Prostate gland (tissue), 2 donors: ENCODE measurements around the gene GNA12. TPM values are rescaled to one million over a fixed set of nuclear protein-coding genes. Genes with fewer than 3 reads are reported as not detected.

ENCODE experiments used
- DNase-seq: peaks from one replicate; pipeline ENCODE4 v3.0.0-alpha.2; 2019; ENCODE audit warnings: low spot score
- H3K27ac ChIP-seq, 2 donors: fragments of 200-600 bp; sonication (generic); 2 replicates each; pipeline ENCODE4 v1.5.1; 2017 to 2019
- H3K27me3 ChIP-seq: fragments of 200-600 bp; sonication (generic); replicated peaks from 2 replicates; pipeline ENCODE4 v1.5.1; 2019; ENCODE audit not compliant: insufficient read depth
- H3K36me3 ChIP-seq, 2 donors: fragments of 200-600 bp; sonication (generic); 1 replicate in 1 of 2; 2 replicates in 1 of 2; pipeline versions ENCODE4 v1.5.1 to v1.8.1; 2017 to 2019
- H3K4me1 ChIP-seq: fragments of 200-600 bp; sonication (generic); replicated peaks from 2 replicates; pipeline ENCODE4 v1.5.1; 2019
- H3K4me3 ChIP-seq, 2 donors: fragments of 200-600 bp; sonication (generic); 2 replicates each; pipeline ENCODE4 v1.5.1; 2017 to 2019
- H3K9me3 ChIP-seq: fragments of 200-600 bp; sonication (generic); 2 replicates; pipeline ENCODE4 v1.5.1; 2017
- POLR2A ChIP-seq: fragments of 450-650 bp; IDR thresholded peaks from one replicate; pipeline ENCODE4 v1.6.1; 2016; ENCODE audit warnings: antibody characterized with exemption, mild to moderate bottlenecking
- POLR2AphosphoS5 ChIP-seq: sonication (generic); formaldehyde crosslinking; IDR thresholded peaks from one replicate; pipeline ENCODE4 v1.6.1; 2017; ENCODE audit warnings: antibody characterized with exemption
- WGBS: methylation state at CpG from one replicate; pipeline ENCODE4 v1.1.5; 2018; 5-methylcytosine and 5-hydroxymethylcytosine counted together
- intact Hi-C: fragments of 100-400 bp; cut with DNase I; formaldehyde crosslinking; loops from one replicate; pipeline ENCODE4 v1.14.2; 2022
- total RNA-seq, 2 donors: library from RNA; depleted of rRNA; stranded (reverse); fragments of >200 nt; gene quantifications; one replicate each; pipeline ENCODE4 v1.1.0, GENCODE V29; 2016
- TF ChIP-seq, protein P1 (sequence below), 4 experiments: fragments of 200-600 bp in 2 of 4; fragments of 450-650 bp in 2 of 4; sonication (generic) in 2 of 4; IDR thresholded peaks; 1 replicate in 3 of 4; 2 replicates in 1 of 4; pipeline ENCODE4 v1.5.1; 2016 to 2019; ENCODE audit warnings: antibody characterized with exemption in 4 of 4, mild to moderate bottlenecking in 2 of 4, moderate library complexity in 2 of 4

GNA12 gene
- total RNA-seq, 2 donors from 2014 or later = 22.6 to 102 TPM

DNA sequence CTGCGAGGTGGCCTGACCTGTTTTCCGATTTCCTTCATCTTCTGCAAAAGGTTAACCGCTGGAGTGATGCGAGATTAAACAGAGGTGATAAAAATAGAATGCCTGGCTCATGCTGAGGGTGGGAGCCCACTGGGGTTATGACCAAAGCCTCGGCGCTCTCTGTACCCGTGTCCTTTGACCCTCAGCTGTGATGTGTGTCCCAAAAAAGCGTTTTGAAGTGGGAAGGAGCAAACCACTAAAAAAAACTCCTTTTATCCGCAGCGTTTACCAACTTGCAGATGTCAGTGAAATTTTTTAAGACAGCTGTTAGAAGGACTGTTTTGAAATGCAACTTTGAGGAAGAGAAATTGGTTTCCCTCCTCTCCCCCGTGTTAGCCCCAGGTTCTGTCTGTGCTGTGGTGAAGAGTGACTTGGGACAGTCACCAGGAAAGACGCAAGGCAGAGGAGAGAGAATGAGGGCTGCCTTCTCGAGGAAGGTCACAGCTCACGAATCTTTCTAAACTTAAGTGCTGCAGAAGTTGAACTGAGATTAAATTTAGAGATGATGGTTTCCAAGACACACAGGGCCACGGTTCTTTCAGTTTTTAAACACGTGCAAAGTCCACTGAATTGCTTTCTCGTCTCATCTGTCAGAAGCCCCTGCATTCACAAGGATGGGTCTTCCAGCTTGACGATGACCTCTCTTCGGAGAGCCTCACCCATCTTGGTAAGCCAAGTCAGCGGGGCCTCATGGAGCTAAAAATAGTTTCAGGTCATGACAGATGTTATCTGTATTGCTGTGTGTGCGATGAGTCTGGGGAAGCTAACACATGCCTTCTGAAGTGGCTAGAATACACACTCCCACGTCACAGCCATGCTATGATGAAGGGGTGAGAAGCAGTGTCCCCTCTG lies 128.5 kb downstream of the GNA12 start:
- intact Hi-C loops = loop anchor here (5.0 kb wide), 1 partner anchor 127 kb away; the partner anchor contains the start of gene GNA12
- DNase-seq = no peak
- Histone ChIP-seq H3K27me3 (no peaks in the 10 kb centered on the region), H3K36me3 (no peaks in the 10 kb centered on the region), H3K27ac (no peak overlapping the region), H3K4me1 (peaks cover 8% of the 10 kb centered on the region), H3K9me3 (no peaks in the 10 kb centered on the region), H3K4me3 (no peak overlapping the region)
- WGBS = 78% methylated on average over 22 of the region's 22 CpGs
- TF ChIP-seq POLR2A = peak; percentile 9
- TF ChIP-seq, protein P1, sequence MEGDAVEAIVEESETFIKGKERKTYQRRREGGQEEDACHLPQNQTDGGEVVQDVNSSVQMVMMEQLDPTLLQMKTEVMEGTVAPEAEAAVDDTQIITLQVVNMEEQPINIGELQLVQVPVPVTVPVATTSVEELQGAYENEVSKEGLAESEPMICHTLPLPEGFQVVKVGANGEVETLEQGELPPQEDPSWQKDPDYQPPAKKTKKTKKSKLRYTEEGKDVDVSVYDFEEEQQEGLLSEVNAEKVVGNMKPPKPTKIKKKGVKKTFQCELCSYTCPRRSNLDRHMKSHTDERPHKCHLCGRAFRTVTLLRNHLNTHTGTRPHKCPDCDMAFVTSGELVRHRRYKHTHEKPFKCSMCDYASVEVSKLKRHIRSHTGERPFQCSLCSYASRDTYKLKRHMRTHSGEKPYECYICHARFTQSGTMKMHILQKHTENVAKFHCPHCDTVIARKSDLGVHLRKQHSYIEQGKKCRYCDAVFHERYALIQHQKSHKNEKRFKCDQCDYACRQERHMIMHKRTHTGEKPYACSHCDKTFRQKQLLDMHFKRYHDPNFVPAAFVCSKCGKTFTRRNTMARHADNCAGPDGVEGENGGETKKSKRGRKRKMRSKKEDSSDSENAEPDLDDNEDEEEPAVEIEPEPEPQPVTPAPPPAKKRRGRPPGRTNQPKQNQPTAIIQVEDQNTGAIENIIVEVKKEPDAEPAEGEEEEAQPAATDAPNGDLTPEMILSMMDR (IDR thresholded peaks at IDR 0.05) = no peak

DNA sequence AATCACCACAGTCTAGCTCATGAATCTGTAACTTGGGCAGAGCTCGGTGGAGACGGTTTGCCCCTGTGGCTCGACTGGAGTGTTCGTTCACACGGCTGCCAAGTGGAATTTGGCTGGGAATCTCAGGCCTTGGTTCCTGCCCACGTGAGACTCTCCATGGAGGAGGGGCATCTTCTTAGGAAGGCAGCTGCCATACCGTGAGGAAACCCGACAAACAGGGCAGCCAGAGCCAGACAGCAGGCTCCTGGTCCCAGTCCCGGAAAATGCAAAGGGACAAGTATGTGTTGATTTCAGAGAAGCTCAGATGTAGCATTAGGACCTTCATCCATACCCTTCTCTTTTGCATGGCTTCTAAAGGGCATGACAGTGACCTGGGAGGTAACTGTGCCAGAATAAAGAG lies 129.5 kb downstream of the GNA12 start:
- H3K27me3 ChIP-seq = no peaks in the 10 kb centered on the region
- DNase-seq = no peak
- no peak overlapping the region for H3K27ac ChIP-seq
- WGBS = 93% methylated on average over 9 of the region's 9 CpGs
- TF ChIP-seq POLR2A (no peak), POLR2AphosphoS5 (no peak)
- TF ChIP-seq, protein P1 (IDR thresholded peaks at IDR 0.05) = no peak
- no peaks in the 10 kb centered on the region for H3K36me3 ChIP-seq
- H3K4me1 ChIP-seq = peaks cover 8% of the 10 kb centered on the region
- intact Hi-C loops = loop anchor here (5.0 kb wide), 1 partner anchor 128 kb away; the partner anchor contains the start of gene GNA12
- H3K9me3 ChIP-seq = no peaks in the 10 kb centered on the region
- H3K4me3 ChIP-seq = no peak overlapping the region

GRCh38 chr7:2713978-2714377 lies 130.1 kb downstream of the GNA12 start:
- peaks cover 8% of the 10 kb centered on the region for H3K4me1 ChIP-seq
- no peaks in the 10 kb centered on the region for H3K36me3 ChIP-seq
- intact Hi-C loops = no loop called here
- TF ChIP-seq, protein P1 (IDR thresholded peaks at IDR 0.05) = no peak
- H3K4me3 ChIP-seq = no peak overlapping the region
- H3K9me3 ChIP-seq = no peaks in the 10 kb centered on the region
- H3K27me3 ChIP-seq = no peaks in the 10 kb centered on the region
- no peak overlapping the region for H3K27ac ChIP-seq
- DNase-seq = no peak
- 91% methylated on average over 12 of the region's 12 CpGs for WGBS

- Histone ChIP-seq H3K4me1 (peaks cover 8% of the 10 kb centered on the region), H3K27me3 (no peaks in the 10 kb centered on the region), H3K4me3 (no peak overlapping the region), H3K9me3 (no peaks in the 10 kb centered on the region), H3K27ac (no peak overlapping the region), H3K36me3 (no peaks in the 10 kb centered on the region)
- intact Hi-C loops = no loop called here
- no peak for DNase-seq
- 75% methylated on average over 13 of the region's 13 CpGs for WGBS
- TF ChIP-seq POLR2AphosphoS5 = no peak
- TF ChIP-seq POLR2A = no peak
- TF ChIP-seq, protein P1 (IDR thresholded peaks at IDR 0.05) = no peak
Observed at GRCh38 chr7:2713370-2713769, 130.7 kb downstream of the GNA12 start.
